ENCODE data around the gene OLFML2B. TPM values are rescaled to one million over a fixed set of nuclear protein-coding genes. Genes with fewer than 3 reads are reported as not detected.

OLFML2B gene
- total and polyA plus RNA-seq, 12 donors: 5.5 to 24.4 (median 15.7) TPM

DNA sequence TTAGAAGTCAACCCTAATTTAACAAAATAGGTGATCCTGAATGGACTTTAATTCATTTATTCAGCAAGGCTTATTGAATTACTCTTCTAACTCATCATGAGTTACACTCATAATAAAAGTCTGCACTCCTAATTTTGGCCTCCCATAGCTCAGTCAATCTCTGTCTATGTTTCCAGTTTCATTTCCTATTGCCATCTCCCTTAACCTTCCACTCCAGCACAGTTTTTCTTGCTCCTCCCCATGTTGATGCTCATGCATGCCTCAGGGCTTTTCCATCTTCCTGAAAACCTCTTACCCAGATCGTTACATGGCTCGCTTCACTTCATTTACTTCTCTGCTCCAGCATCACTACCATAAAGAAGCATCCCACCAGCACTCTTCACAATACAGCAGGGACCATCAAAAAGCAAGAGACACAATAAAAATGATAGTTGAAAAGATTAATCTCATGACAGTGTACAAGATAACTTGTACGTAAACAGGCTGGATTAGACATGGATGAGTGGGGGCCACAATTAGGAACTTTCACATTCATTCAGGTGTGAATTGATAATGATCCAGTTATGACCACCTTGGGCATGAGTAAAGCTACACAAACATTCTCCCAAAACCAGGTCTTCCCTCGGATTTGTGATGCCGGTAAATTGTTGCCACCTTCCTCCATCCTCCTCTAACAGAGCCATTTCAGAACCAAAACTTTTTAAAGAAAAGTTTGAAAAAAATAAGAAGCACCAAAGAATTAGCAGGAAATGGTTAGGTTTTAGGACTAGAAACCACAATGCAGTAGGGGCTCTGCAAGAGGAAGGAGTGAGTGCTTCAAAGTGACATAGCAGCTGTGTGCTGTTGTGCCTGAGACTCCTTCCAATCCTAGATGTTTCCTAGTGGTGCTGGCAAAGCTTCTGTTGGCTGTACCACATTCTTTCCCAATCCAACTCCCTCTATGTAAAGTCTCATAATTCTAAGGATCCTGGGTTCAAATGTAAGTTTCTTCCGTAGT, 89.8 kb downstream of the OLFML2B start:
- Histone ChIP-seq H3K36me3 (replicated peaks in 1 of 2) (no peaks in the 10 kb centered on the region), H3K4me1 (replicated peaks in 1 of 2) (peaks cover 0 to 3% of the 10 kb centered on the region in 2 donors), H3K27me3 (no peaks in the 10 kb centered on the region), H3K4me3 (no peak overlapping the region), H3K9me3 (replicated peaks in 1 of 3) (no peaks in the 10 kb centered on the region), H3K27ac (no peak overlapping the region)
- intact Hi-C loops (cut with DNase I): no loop called here
- TF ChIP-seq, protein P1, sequence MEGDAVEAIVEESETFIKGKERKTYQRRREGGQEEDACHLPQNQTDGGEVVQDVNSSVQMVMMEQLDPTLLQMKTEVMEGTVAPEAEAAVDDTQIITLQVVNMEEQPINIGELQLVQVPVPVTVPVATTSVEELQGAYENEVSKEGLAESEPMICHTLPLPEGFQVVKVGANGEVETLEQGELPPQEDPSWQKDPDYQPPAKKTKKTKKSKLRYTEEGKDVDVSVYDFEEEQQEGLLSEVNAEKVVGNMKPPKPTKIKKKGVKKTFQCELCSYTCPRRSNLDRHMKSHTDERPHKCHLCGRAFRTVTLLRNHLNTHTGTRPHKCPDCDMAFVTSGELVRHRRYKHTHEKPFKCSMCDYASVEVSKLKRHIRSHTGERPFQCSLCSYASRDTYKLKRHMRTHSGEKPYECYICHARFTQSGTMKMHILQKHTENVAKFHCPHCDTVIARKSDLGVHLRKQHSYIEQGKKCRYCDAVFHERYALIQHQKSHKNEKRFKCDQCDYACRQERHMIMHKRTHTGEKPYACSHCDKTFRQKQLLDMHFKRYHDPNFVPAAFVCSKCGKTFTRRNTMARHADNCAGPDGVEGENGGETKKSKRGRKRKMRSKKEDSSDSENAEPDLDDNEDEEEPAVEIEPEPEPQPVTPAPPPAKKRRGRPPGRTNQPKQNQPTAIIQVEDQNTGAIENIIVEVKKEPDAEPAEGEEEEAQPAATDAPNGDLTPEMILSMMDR (IDR thresholded peaks at IDR 0.05): no peak
- 70 to 78% (median 75%) methylated on average over 6 of the region's 6 CpGs for WGBS, 4 donors
- DNase-seq: no peak

Other genes with a start within 250 kb of the OLFML2B start
- gene NOS1AP, start 45.8 kb upstream of the OLFML2B start, total RNA-seq: 1 to 10 TPM in 8 of 9 donors, under 1 TPM in 1; 0.79 to 7.4 (median 3.6) TPM
- gene NOS1AP, start 45.8 kb upstream of the OLFML2B start, polyA plus RNA-seq: 10 to 100 TPM in 1 of 3 donors, 1 to 10 TPM in 1, under 1 TPM in 1; 0.37 to 12.0 (median 2.1) TPM